ENCODE measurements around the gene SLC8A1.

The SLC8A1 gene

DNA sequence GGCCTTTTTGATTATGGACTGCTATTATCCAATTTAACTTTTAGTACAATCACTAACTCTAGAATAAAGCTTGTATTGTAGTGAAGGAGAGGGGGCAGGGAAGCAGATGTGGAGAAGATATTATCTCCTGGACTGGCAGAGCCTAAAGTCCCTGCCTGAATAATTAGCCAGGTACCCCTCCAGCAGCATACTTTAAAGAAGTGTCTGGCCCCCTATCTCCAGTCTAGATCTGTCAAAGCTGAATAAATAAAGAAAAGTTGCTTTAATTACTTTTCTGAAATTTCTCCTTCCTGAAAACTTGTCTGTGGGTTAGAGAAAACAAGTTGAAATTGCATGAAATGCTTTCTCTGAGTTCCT is 258.2 kb downstream of the SLC8A1 start:
- no peak for DNase-seq (ENCODE audit: low read depth in 2 of 2)

DNA sequence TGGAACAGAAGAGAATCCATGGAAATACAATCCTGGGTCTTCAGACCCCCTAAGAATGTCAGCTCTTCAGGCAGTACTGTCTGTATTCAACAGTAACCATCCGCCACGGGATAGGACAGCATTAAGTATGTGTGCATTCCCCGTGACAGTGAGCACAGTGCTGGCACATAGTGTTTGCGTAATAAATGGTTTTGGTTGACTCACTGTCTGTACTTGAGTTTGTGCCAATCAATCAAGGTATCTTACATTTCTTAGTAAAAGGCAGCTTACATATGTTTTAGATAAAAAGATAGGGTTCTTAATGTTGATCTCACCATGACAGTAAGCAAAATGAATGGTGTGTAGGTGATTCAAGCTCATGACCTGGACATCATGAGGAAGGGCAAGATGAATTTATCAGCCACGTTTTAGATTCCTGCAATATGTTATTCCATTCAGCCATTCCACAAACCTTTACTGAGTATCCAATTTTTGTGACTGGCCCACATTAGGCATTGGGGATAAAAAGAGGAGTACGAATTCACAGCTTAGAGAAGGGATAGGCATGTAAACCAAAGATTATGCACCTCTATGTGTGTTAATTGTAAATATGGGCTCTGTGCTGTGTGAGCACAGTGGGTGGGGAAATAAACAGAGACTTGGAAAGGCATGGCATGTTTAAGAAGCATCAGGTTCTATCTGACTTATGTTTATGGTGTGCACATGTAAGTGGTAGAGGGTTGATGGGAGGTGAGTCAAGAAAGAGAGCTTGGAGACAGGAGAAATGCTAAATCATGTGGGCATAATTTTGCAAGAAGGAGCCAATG is 258.8 kb downstream of the SLC8A1 start:
- no peak for DNase-seq (ENCODE audit: low read depth in 2 of 2)

DNA sequence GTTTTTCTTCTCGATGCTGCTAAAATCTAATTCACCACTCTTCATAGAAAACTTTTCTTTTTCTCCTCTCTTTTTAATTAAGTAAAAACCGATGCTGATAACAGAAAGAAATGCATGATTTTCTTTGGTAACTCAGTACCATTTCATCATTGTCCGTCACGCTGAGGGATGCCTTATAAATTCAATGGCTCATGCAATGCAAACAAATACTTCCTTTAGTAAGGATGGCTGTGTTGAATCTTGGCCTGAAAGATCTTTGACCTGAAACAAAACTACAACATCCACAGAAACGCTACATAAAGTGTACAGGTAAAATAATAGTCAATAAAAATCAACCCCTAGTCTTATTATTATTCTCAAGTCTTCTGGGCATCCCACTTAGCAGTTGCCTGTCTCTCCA is 261.4 kb downstream of the SLC8A1 start:
- DNase-seq (ENCODE audit: low read depth in 2 of 2): no peak

DNA sequence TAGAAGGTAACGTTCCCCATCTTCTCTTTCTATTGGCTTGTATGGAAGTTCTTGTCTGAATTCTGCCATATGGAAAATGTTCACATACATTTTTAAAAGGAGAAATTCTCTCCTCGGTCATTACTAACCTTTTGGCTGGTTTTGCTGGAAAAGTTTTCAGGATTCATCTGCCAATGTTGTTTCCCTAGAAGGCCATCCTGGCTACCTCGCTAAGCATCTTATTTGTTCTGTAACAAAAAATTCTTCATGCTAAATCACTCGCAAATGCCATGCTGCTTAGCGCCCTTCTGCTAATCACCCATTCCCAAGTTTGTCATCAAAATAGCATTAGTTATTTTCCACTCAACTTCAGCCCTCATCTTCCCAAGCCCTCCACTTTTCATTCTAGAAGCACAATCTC is 262.0 kb downstream of the SLC8A1 start:
- DNase-seq (ENCODE audit: low read depth in 2 of 2): no peak

DNA sequence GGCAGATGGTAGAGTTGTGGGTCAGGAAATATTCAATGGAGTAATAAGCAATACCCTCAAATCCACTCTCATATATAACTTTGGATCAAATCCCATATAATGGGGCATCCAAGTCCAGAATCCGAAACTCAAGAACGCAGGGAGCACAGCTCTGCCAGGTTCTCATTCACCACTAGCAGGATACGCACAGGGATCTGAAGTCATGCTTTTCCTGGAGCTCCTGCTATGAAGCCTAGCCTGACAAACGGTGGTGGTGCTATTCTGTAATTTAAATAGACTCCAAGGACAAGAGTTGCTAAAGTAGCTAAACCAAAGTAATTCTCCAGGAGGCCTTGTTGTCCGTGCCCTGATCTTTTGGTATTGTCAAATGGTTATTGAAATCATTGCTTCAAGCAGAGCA is 264.8 kb downstream of the SLC8A1 start:
- no peak for DNase-seq (ENCODE audit: low read depth in 2 of 2)

DNA sequence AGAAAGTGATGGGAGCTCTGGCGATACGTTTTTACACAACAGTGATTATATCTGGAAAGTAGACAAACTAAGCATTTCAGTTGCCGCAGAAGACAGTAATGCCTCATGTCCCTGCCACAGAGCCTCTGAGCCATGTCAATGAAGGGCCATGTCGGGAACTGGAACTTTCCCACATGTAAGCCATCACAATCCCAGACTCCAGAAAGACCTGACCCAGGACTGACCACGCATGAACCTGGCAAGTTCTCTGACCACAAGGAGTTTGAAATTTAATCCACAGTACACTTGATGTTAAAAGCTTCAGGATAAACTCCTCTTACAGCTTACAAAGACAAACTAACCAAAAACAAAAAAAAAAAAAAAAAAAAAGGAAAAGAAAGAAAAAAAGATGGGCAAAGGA is 267.3 kb downstream of the SLC8A1 start:
- no peak for DNase-seq (ENCODE audit: low read depth in 2 of 2)

DNA sequence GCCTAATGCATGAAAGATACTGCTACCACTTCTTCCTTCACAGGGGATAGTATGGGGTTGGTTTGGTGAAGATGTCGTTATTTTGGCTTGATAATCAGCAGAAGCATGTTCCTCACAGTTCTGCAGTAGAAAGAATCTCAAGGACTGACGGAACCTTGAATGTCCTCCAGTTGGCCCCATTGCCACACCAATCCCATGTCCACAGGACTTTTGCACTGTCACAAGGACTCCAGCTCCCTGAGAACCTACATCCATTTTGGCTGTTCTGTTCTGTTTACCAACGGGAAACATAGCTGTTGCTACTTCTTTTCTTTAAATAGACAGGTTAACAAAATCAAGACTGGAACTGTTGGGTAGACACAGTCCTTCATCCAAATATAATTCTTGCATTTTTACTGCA is 270.0 kb downstream of the SLC8A1 start:
- DNase-seq (ENCODE audit: low read depth in 2 of 2): no peak

DNA sequence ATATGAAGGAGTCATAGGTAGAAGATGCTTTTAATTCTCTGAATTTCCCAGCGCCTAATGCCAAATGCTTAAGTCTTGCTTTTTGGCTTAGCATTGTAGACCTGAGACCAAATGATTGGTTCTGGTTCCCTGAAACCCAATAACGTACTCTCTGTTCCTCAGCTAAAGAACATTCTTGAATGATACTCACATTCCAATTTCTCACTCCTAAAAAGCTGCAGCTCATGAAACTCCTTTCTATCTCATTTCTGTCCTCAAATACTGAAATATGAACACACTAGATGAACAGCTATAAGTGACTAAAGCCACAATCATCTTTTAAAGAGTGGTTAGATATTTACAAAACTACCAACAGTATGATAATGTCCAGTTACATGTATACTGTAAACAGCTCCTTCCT is 272.1 kb downstream of the SLC8A1 start:
- DNase-seq (ENCODE audit: low read depth in 2 of 2): no peak

DNA sequence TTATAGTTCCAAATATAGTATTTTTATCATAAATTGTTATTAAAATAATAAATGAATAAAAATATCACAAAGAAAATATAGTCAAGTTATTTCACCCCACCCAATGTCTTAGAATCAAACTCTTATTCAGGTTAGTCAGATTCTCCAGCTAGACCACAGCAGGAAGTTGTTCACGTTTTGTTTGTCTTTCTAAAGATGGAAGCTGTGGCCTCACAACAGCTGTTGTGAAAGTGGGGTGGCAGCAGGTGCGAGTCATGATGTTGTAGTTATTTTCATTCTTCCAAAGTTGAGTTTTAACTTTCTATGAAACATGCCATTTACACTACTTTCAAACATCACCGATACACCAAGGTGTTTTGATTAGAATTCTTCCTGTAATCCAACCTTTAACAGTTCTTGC is 272.9 kb downstream of the SLC8A1 start:
- no peak for DNase-seq (ENCODE audit: low read depth in 2 of 2)

DNA sequence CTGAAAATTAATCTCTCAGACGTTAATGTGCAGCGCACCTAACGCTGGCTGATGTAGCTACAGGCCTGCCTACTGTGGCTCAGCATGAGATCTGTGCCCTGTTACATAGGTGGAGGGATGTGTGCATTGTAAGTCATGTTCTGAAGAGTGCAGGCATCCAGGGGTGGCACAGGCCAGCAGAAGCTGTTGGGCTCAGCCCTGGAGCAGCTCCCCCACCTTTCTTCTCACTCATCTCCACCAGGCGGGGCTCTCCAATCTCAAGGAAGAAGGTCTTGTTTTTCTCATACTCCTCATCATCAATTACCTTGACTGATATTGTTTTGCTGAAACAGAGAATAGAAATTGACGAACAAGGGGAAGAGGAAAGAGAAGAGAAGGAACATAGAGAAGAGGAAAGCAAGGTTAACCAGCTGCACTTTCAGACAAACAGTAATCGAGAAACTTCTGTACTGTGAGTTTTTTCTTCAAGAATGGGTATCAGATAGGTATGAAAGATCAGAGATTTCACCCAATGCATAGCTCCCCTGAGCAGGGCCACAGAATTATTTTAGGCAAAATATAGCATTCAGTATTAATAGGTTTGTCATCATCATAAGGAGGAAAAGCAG is 273.6 kb downstream of the SLC8A1 start:
- DNase-seq (ENCODE audit: low read depth in 2 of 2): no peak

DNA sequence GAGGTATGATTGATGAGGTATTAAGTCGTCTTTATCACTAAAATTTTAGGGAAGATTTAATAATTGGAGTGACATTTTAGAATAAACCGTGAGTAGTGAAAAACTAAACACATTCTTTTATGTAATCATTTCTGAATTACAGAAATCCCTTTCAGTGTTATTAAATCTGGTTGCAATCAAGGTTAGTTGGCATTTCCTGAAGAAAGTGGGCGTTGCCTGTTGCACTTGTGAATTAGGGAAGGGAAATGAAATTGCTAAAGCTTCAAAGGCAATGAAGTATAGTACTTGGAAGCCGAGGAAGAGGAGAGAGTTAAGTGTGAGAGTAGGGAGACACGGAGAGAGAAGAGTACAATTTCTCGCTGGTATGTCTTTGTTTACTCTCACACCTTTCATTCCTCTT is 274.5 kb downstream of the SLC8A1 start:
- DNase-seq (ENCODE audit: low read depth in 2 of 2): no peak

DNA sequence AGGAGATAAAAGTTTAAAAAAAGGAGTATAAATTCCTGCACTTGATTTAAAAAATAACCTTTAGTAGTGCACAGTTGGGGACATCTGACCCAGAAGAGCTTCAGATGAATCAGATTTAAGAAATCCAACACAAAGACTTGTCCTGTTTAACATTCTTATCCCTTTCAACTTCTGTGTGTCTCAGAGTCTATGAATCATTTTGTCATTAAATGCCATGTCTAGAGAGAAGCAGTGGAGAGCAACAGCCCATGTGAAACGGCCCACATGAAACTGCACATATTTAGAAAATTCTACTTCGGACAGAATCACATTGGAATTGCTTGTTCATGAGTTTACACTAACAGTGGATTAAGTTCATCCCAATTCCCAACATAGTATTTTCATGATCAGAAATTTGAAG is 278.6 kb downstream of the SLC8A1 start:
- no peak for DNase-seq (ENCODE audit: low read depth in 2 of 2)

DNA sequence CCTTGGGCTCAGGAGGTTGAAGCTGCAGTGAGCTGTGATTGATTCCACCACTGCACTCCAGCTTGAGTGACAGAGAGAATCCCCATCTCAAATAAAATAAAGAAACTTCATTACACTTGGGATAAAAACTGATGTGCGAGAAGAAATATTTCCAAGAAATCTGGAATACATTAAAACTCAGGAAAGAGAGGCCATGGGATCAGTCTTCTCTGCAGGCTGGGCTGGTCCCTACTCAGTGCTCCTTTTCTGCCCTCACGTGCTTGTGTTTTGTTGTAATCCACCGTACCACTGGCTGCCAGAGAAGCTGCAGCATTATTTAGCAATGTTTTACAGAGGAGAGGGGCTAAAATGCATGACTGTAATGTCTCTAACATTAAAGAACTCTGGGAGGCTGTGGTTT is 282.0 kb downstream of the SLC8A1 start:
- DNase-seq (ENCODE audit: low read depth in 2 of 2): no peak

DNA sequence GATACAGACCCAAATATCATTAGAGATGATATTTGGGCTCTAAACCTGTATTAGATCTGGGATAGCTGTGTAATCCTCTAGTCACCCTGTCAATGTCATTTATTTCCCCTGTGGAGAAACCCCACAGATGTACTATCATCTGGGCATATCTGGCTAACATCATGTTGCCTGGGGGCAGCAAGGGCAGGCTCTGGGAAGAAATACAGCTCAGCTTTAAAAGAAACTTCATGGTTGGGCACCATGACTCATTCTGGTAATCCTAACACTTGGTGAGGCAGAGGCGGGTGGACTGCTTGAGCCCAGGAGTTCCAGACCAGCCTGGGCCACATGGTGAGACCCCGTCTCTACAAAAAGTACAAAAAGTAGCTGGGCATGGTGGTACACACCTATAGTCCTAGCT is 282.5 kb downstream of the SLC8A1 start:
- DNase-seq (ENCODE audit: low read depth in 2 of 2): no peak

DNA sequence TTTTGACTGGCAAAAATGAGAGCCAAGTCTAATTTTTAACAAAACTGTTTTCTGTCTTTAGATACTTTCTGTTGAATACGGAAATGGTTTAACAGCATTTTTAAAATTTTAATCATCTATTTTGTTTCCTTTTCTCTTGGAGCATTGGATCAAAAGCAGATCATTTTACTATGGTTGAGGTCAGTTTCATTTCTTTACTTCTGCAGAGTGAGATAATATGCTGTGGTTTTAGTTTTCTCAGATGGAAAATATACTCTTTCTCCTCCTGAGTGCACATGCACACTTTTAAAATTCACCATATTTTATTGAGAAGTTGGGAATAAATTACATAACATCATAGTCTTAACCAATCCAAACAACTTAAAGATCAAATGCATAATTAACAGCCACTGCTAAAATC is 283.3 kb downstream of the SLC8A1 start:
- no peak for DNase-seq (ENCODE audit: low read depth in 2 of 2)

DNA sequence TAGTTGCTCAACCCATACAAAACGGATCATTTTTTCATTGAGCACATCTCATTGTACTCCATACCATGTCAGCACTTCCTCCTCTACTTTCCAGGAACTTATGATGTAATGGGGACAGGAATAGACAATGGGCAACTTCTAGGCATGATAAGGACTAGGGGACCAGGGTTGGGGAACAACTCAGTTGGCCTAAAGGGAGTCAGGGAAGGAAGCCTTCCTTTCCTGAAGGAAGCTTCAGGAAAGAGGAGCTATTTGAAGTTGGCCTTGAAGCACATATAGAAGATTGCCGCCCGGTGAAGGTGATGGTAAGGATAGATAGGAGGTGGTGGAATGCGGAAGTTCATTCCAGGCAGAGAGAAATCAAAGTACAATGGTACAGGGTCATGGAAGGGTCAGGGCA is 283.9 kb downstream of the SLC8A1 start:
- no peak for DNase-seq (ENCODE audit: low read depth in 2 of 2)

DNA sequence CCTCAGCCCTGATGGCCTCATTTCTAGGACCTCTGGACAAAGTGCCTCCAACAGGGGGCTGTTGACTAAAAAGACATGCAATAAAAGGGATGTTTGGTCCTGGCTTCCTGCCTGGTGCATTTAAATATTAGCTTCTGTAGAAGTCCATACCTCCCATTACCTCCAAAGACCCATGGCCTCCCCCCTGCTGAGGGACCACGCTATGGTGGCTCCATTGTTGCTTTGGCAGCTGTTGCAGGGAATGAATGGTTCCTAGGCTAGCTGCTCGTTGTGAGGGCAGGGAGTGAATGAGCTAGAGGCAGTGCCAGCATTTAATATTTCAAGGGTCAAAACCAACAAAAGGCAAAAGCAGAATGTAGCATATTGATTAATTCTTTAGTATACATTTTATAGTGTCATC is 285.9 kb downstream of the SLC8A1 start:
- no peak for DNase-seq (ENCODE audit: low read depth in 2 of 2)

DNA sequence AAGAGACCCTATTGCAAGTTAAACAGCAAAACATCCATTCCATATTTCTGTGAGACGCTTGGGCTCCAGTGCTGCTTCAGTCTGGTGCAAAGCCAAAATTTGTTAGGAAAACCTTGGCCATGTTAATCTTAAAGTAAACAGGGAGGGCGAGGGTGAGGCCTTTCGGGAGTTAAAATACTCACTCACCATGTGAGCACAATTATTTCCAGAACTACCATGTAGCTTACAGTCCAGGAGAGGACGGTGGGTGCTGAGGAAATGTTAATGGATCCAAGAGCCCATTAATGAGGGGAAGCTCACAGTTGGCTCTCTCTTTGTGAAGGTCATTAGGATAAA is 286.4 kb downstream of the SLC8A1 start:
- no peak for DNase-seq (ENCODE audit: low read depth in 2 of 2)

DNA sequence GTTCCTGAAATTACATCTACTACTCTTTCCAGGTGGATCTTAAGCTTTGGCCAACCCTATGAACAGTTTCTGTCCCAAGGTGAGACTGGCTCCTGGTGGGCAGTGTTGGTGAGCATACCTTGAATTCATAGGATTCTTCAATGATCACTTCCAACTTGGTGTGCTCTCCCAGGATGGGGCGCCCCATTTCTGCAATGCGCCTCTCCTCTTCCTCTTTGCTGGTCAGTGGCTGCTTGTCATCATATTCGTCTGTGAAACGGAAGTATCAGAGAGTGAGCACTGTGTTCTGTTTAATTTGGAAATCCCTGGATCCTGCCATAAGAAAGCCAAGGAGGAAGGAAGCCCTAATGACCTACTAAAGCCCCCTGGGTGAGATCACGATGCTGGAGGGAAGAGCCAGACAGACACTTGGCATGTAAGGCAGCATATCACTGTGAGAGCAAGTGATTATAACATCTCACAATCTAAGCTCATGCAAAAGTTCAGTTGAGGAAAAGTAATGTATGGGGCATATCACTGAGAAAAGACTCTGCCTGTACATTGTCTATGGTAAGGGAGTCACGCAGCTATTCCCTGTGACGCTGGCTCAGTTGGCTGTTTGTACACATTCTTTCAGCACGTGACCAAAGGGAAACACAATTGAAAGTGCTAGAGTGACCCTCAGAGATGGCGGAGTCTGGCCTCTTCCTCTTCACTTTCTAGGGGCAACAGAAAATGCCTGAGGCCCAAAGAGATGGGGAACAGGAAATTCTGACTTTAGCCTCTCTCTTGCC is 287.0 kb downstream of the SLC8A1 start:
- no peak for DNase-seq (ENCODE audit: low read depth in 2 of 2)

DNA sequence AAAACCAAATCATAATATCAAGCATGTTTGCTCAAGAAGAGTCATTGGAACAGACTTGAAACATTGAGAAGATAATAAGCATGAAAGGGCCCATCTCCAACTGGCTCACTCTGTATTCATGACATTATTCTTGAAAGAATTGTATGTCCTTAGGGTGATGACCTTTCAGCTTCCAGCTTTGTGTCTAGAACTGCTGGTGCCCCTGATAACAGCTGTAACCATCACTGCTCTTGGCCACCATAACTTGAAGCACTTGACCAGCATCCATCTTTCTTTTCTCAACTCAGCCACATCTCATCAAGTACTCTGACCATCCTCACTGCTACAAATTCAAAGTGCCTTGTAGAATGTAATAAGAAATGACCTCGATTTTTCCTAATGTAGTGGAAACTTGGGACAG is 289.9 kb downstream of the SLC8A1 start:
- no peak for DNase-seq (ENCODE audit: low read depth in 2 of 2)

DNA sequence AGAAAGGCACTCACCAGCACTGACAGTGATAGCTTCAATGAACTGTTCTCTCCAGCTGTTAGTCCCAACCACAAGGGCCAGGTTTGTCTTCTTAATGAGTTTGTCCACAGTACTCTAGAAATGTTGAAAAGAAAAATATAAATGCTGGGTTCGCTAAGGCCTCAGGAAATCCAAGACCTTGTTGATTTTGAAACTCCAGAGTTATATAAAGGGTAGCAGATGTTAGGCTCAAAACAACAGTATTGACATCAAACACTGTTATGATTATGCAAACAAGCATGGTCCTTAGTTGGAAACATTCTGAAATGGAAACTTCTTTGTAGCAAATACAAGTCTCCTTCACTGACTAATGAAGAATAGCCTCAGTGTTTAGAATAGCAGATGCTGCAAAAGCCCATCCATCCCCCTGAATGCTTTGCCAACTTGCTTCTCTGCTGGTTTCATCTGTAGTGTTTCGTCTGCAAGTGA is 291.1 kb downstream of the SLC8A1 start:
- no peak for DNase-seq (ENCODE audit: low read depth in 2 of 2)

DNA sequence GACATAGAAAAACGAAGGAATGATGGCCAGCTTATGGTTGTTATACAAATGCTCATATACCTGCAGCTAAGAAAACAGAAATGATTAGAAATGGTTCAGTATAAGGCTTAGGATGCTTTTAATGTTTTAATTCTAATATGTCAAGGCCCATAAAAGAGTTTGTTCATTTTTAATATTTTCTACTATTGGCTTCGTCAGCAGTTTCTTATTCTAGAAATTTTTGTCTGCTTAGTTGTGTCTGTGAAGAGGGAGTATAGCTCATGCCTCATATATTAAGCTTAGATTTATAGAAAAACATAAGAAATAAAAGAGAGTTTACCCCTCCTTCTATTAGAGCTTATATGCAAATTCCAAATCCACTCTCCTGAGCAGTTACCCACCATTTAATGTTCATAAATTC is 292.6 kb downstream of the SLC8A1 start:
- DNase-seq (ENCODE audit: low read depth in 2 of 2): no peak

DNA sequence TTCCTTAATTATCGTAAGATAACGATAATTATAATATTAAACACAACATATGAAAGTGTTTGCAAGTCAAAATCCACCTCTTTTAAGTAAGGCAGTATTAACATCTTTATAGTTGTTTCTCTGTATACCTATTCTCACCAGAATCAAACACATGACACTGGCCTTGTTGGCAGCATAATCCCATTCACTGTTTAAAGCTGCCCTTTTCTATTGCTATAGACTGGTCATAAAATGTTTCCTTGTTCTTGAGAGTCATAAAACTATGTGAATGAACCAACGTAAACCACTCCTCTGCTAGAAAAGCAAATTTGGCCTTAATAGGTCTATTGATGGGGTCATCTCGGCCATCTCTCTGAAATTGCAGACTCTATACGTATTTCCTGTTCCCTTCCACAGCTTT is 293.1 kb downstream of the SLC8A1 start:
- DNase-seq (ENCODE audit: low read depth in 2 of 2): no peak
